Calu3 (cell line): ENCODE measurements around the gene TECR. TPM values are rescaled to one million over a fixed set of nuclear protein-coding genes. Genes with fewer than 3 reads are reported as not detected.

Experiments used
- BruUV-seq: library from RNA; stranded (reverse); fragments of 400-500 nt; replicated peaks from 2 replicates; lab custom pipeline; 2021; lab: Mats Ljungman, UMichigan
- CTCF ChIA-PET: fragments of 300-600 bp; sonication (Branson Sonifier 250); formaldehyde crosslinking; loops from one replicate; lab custom pipeline; 2022; ENCODE audit warnings: antibody characterized with exemption; lab: Charles Lee
- DNase-seq: peaks from one replicate; pipeline ENCODE4 v3.0.0; 2022
- H3K27ac Mint-ChIP-seq: one replicate; pipeline ENCODE4 v1.8.0; 2022; ENCODE audit warnings: mixed read lengths; ENCODE audit not compliant: unreplicated experiment
- H3K27me3 Mint-ChIP-seq: one replicate; pipeline ENCODE4 v1.8.0; 2022; ENCODE audit warnings: mixed read lengths; ENCODE audit not compliant: unreplicated experiment
- H3K36me3 Mint-ChIP-seq: one replicate; pipeline ENCODE4 v1.8.0; 2022; ENCODE audit warnings: mild to moderate bottlenecking, moderate library complexity, mixed read lengths; ENCODE audit not compliant: insufficient read depth, unreplicated experiment
- H3K4me1 Mint-ChIP-seq: one replicate; pipeline ENCODE4 v1.8.0; 2022; ENCODE audit warnings: mild to moderate bottlenecking, low read depth, mixed read lengths; ENCODE audit not compliant: unreplicated experiment
- H3K4me3 Mint-ChIP-seq: one replicate; pipeline ENCODE4 v1.8.0; 2022; ENCODE audit warnings: mild to moderate bottlenecking, low read depth, moderate library complexity, mixed read lengths; ENCODE audit not compliant: unreplicated experiment
- H3K9me3 Mint-ChIP-seq: one replicate; pipeline ENCODE4 v1.8.0; 2022; ENCODE audit warnings: low read depth, mixed read lengths; ENCODE audit not compliant: unreplicated experiment
- CTCF ChIP-seq: fragments of 200-600 bp; IDR thresholded peaks from one replicate; pipeline ENCODE4 v1.8.0; 2022; ENCODE audit warnings: antibody characterized with exemption; ENCODE audit not compliant: unreplicated experiment
- intact Hi-C: fragments of 100-400 bp; cut with micrococcal nuclease; formaldehyde crosslinking; loops from one replicate; pipeline ENCODE4 v1.10.0; 2022; ENCODE audit not compliant: unreplicated experiment
- total RNA-seq: library from RNA; stranded (reverse); gene quantifications from 2 replicates; pipeline ENCODE4 v1.2.3, GENCODE V29; 2022

TECR gene
- total RNA-seq, 1 experiment from 2014 or later: 162 TPM

GRCh38 chr19:14575428-14575980, 46.1 kb downstream of the TECR start:
- no peak for TF ChIP-seq CTCF
- no TSS peak for BruUV-seq
- intact Hi-C loops: loop anchor here (2.0 kb wide), 1 partner anchor 111 kb away; no protein-coding TSS in a partner anchor
- H3K4me1 Mint-ChIP-seq: no peaks in the 10 kb centered on the region
- DNase-seq: no peak
- H3K36me3 Mint-ChIP-seq: peaks cover 15% of the 10 kb centered on the region
- no peak overlapping the region for H3K4me3 Mint-ChIP-seq
- CTCF ChIA-PET: interaction anchor here (2.6 kb wide), 1 partner anchor 110 kb away, joined by 17 read pairs; no protein-coding TSS in a partner anchor
- H3K27me3 Mint-ChIP-seq: no peaks in the 10 kb centered on the region
- no peak overlapping the region for H3K27ac Mint-ChIP-seq
- H3K9me3 Mint-ChIP-seq: no peaks in the 10 kb centered on the region

GRCh38 chr19:14576363-14576762, 47.0 kb downstream of the TECR start:
- no peaks in the 10 kb centered on the region for H3K4me1 Mint-ChIP-seq
- CTCF ChIA-PET: no interaction called here
- no TSS peak for BruUV-seq

GRCh38 chr19:14577264-14577663, 47.9 kb downstream of the TECR start:
- H3K36me3 Mint-ChIP-seq: no peaks in the 10 kb centered on the region
- intact Hi-C loops: no loop called here
- CTCF ChIA-PET: no interaction called here

More at GRCh38 chr19:14576363-14576762, 47.0 kb downstream of the TECR start:
- Mint-ChIP-seq H3K4me3 (no peak overlapping the region), H3K27me3 (no peaks in the 10 kb centered on the region), H3K27ac (no peak overlapping the region), H3K36me3 (peaks cover 7% of the 10 kb centered on the region), H3K9me3 (no peaks in the 10 kb centered on the region)
- no peak for TF ChIP-seq CTCF
- DNase-seq: no peak
- intact Hi-C loops: no loop called here

GRCh38 chr19:14577885-14578427, 48.6 kb downstream of the TECR start:
- CTCF ChIA-PET: no interaction called here
- Mint-ChIP-seq H3K27me3 (no peaks in the 10 kb centered on the region), H3K9me3 (no peaks in the 10 kb centered on the region), H3K4me3 (no peak overlapping the region), H3K36me3 (no peaks in the 10 kb centered on the region), H3K27ac (no peak overlapping the region), H3K4me1 (no peaks in the 10 kb centered on the region)
- no peak for DNase-seq
- BruUV-seq: no TSS peak
- intact Hi-C loops: no loop called here
- no peak for TF ChIP-seq CTCF

More at GRCh38 chr19:14577264-14577663, 47.9 kb downstream of the TECR start:
- no peaks in the 10 kb centered on the region for H3K27me3 Mint-ChIP-seq
- no TSS peak for BruUV-seq
- no peak overlapping the region for H3K27ac Mint-ChIP-seq
- H3K9me3 Mint-ChIP-seq: no peaks in the 10 kb centered on the region
- DNase-seq: no peak
- H3K4me1 Mint-ChIP-seq: no peaks in the 10 kb centered on the region
- H3K4me3 Mint-ChIP-seq: no peak overlapping the region
- no peak for TF ChIP-seq CTCF
